ENCODE results near the gene MPI. TPM values are rescaled to one million over a fixed set of nuclear protein-coding genes. Genes with fewer than 3 reads are reported as not detected.
"Not testable (repeated sequence)": the region's sequence is repeated elsewhere in the genome, so short reads cannot be mapped to it uniquely, and the experiment has no call there.

Gene MPI
- total RNA-seq, 4 donors from 2014 or later: 66.7 to 129 (median 98.5) TPM

DNA sequence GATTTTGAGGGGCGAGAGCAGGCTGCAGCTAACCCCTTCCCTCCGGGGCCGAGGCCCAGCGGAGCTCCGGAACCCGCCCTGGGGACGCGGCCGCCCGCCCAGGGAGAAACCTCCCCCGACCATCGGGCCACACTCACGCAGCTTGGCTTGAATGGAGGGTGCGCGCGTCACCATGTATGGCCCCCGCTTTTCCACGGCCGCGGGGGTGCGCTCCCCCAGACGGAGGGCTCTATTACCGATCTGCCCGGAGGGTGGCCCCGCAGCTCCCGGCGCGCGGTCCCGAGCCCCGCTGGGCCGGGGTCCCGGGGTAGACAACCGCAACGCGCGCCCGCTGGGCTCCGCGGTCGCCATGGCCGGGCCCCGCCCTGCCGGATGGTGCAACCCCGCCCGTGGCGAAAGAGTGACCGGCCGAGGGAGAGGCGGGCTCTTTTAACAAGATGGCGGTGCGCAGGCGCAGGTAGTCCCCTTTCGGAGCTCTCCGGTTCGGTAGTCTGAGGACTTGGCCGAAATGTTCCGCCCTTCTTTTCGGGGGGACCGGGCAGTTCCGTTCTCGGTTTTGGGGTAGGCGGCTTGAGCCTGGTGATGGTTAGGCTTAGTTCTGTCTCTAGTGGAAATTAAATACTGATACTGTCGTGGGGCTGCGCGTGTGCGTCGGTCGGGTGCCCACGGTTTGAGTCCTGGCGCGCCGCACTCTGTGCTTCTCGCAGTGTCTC lies 16.8 kb downstream of the MPI start, which contains the start of gene FAM219B:
TSS of gene FAM219B (minus strand) at position 402 of the 713 bp plus-strand sequence. CDS start at position 351, 51 bp downstream.
- intact Hi-C loops (cut with DNase I; ENCODE audit: low total_unique reads) (loop anchor here (1.0 to 2.0 kb wide), 2 partner anchors 32 to 64 kb away; partner anchors contain the start of genes COX5A and ULK3), in situ Hi-C loops (cut with MboI; ENCODE audit: low sequenced_read_pairs in 4 of 4) (no loop called here)
- no peaks in the 10 kb centered on the region for H3K9me3 ChIP-seq
- peak; percentile 90 to 95 for TF ChIP-seq POLR2A (IDR thresholded peaks at IDR 0.05)
- TF ChIP-seq, protein P1, sequence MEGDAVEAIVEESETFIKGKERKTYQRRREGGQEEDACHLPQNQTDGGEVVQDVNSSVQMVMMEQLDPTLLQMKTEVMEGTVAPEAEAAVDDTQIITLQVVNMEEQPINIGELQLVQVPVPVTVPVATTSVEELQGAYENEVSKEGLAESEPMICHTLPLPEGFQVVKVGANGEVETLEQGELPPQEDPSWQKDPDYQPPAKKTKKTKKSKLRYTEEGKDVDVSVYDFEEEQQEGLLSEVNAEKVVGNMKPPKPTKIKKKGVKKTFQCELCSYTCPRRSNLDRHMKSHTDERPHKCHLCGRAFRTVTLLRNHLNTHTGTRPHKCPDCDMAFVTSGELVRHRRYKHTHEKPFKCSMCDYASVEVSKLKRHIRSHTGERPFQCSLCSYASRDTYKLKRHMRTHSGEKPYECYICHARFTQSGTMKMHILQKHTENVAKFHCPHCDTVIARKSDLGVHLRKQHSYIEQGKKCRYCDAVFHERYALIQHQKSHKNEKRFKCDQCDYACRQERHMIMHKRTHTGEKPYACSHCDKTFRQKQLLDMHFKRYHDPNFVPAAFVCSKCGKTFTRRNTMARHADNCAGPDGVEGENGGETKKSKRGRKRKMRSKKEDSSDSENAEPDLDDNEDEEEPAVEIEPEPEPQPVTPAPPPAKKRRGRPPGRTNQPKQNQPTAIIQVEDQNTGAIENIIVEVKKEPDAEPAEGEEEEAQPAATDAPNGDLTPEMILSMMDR (IDR thresholded peaks at IDR 0.05 in 4 of 5, conservative IDR thresholded peaks at IDR 0.05 in 1 of 5): no peak
- ATAC-seq: peak; percentile 91 to 95
- DNase-seq: peak; percentile 91
- peaks cover 0 to 38% of the 10 kb centered on the region in 2 donors for H3K36me3 ChIP-seq
- H3K27ac ChIP-seq: peak within 1 kb of the TSS; percentile 84 to 96 (median 95)
- H3K4me1 ChIP-seq: peaks cover 12 to 23% of the 10 kb centered on the region in 2 donors
- peak within 1 kb of the TSS; percentile 62 to 100 (median 87) for H3K4me3 ChIP-seq
- H3K27me3 ChIP-seq: no peaks in the 10 kb centered on the region

DNA sequence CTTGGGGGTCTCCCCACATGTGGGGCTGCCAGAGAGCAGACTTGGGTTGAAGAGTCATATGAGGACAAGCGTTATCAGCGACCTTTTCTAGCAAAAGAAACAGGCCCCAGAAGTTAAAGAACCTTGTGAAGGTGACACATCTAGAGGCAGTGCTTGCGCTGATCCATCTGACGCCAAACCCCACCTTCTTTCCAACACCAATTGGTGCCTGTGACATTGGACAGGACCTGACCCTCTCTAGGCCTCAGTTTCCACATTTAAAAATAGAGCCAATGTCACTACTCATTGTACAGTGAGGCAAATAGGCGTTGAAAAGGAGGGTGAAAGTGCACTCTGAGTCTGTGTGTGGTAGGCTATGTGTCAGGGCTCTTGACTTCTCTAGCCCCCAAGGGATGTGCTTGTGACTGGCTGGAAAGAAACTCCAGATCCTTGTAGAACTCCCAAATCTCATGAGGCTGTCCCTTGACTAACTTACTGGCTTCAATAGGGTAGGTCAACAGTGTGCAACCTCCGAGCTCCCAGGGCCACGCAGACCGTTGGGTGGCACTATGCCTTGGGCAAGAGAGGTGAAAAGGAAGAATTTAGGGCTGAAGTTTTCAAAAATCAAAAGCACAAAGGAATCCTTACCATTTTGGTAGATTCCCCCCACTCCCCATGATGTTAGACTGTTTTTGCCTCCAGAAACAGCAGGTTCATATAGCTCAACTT lies 17.5 kb downstream of the MPI start:
- Histone ChIP-seq H3K9me3 (no peaks in the 10 kb centered on the region), H3K27me3 (no peaks in the 10 kb centered on the region), H3K4me1 (peaks cover 12 to 17% of the 10 kb centered on the region in 2 donors), H3K36me3 (peaks cover 0 to 38% of the 10 kb centered on the region in 2 donors), H3K4me3 (peak overlapping the region; percentile 62 to 100 (median 87)), H3K27ac (peak overlapping the region; percentile 84 to 96 (median 95))
- in situ Hi-C loops (cut with MboI; ENCODE audit: low sequenced_read_pairs in 4 of 4): no loop called here
- peak; percentile 50 to 55 for ATAC-seq
- intact Hi-C loops (cut with DNase I; ENCODE audit: low total_unique reads): loop anchor here (2.0 kb wide), 1 partner anchor 65 kb away; the partner anchor contains the start of gene ULK3
- TF ChIP-seq, protein P1 (IDR thresholded peaks at IDR 0.05 in 4 of 5, conservative IDR thresholded peaks at IDR 0.05 in 1 of 5): no peak
- TF ChIP-seq POLR2A (IDR thresholded peaks at IDR 0.05): no peak
- peak in 1 of 2 donors; percentile 48 for DNase-seq

DNA sequence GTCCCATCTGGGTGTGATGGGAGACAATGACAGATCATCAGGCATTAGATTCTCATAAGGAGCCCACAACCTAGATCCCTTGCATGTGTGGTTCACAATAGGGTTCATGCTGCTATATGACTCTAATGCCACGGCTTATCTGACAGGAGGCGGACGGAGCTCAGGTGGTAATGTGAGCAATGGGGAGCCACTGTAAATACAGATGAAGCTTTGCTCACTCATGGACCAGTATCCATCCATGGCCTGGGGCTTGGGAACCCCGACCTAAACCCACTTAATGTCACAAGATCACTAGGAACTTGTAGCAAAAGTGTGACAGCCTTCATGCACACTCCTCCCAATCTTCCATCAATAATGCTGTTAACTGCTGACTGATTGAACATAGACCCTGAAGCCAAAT lies 18.8 kb downstream of the MPI start:
- DNase-seq (no peak), ATAC-seq (no peak)
- TF ChIP-seq, protein P1 (IDR thresholded peaks at IDR 0.05 in 4 of 5, conservative IDR thresholded peaks at IDR 0.05 in 1 of 5): no peak
- Histone ChIP-seq H3K36me3 (peaks cover 0 to 35% of the 10 kb centered on the region in 2 donors), H3K27me3 (no peaks in the 10 kb centered on the region), H3K4me3 (no peak overlapping the region), H3K4me1 (peaks cover 12 to 17% of the 10 kb centered on the region in 2 donors), H3K9me3 (no peaks in the 10 kb centered on the region), H3K27ac (no peak overlapping the region)
- intact Hi-C loops (cut with DNase I; ENCODE audit: low total_unique reads): no loop called here
- in situ Hi-C loops (cut with MboI; ENCODE audit: low sequenced_read_pairs in 4 of 4): no loop called here

DNA sequence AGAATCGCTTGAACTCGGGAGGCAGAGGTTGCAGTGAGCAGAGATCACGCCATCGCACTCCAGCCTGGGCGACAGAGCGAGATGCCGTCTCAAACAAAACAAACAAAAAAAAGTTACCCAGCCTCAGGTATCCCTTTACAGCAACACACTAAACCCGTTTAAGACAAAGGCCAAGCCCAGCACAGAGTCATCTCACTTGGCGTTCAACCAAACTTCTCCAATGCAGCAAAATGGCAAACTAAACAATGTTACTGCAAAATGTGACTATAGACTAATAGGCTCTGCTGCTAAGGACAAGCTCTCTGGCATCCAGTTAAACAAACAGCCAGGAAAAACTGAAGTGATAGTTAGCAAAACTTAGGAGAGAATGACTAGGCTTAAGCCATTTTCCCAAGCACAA lies 23.2 kb downstream of the MPI start:
- no peak for TF ChIP-seq POLR2A (IDR thresholded peaks at IDR 0.05)
- TF ChIP-seq, protein P1 (IDR thresholded peaks at IDR 0.05 in 4 of 5, conservative IDR thresholded peaks at IDR 0.05 in 1 of 5): no peak
- Histone ChIP-seq H3K9me3 (no peaks in the 10 kb centered on the region), H3K27ac (peak overlapping the region in 2 of 4 donors; percentile 26 to 41), H3K36me3 (peaks cover 0 to 65% of the 10 kb centered on the region in 2 donors), H3K4me3 (no peak overlapping the region), H3K4me1 (no peaks in the 10 kb centered on the region), H3K27me3 (no peaks in the 10 kb centered on the region)
- intact Hi-C loops (cut with DNase I; ENCODE audit: low total_unique reads): no loop called here
- no peak for DNase-seq
- in situ Hi-C loops (cut with MboI; ENCODE audit: low sequenced_read_pairs in 4 of 4): no loop called here
- no peak for ATAC-seq

DNA sequence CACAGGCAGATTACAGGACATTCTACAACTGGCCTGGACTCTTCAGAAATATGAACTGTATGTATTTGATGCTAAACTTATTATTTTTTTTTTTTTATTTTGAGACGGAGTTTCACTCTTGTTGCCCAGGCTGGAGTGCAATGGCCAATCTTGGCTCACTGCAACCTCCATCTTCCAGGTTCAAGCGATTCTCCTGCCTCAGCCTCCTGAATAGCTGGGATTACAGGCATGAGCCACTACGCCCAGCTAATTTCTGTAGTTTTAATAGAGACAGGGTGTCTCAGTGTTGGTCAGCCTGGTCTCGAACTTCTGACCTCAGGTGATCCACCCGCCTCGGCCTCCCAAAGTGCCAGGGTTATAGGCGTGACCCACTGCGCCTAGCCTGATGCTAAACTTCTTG lies 24.0 kb downstream of the MPI start:
- ATAC-seq; H3K4me3 ChIP-seq; intact Hi-C loops (cut with DNase I; ENCODE audit: low total_unique reads); DNase-seq; H3K27me3 ChIP-seq; H3K9me3 ChIP-seq; H3K4me1 ChIP-seq; in situ Hi-C loops (cut with MboI; ENCODE audit: low sequenced_read_pairs in 4 of 4); H3K27ac ChIP-seq: not testable (repeated sequence)
- H3K36me3 ChIP-seq: peaks cover 0 to 72% of the 10 kb centered on the region in 2 donors

Measured in gastrocnemius medialis (tissue), 4 donors.